ENCODE measurements around the gene PLXDC2.
"Not testable (repeated sequence)": the region's sequence is repeated elsewhere in the genome, so short reads cannot be mapped to it uniquely, and the experiment has no call there.

The PLXDC2 gene

DNA sequence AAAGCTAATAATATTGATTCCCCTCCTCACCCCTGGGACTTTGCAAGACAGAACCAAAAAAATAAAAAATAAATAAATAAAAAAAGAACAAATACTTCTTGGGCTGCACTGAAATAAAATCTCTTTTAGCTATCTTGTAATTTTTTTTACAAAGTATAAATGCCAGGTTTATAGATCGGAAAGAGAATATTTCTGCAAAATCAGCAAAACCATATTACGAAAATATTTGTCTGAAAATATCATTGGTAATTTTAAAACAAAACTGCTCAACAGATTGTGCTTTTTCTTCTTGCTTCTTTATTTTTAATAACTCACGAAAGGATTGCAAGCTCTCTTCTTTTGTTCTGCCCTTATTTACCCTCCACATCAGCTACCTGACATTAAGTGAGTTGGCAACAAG, 213.3 kb downstream of the PLXDC2 start:
- FAIRE-seq (no peak), DNase-seq (ENCODE audit: low spot score) (no peak)

DNA sequence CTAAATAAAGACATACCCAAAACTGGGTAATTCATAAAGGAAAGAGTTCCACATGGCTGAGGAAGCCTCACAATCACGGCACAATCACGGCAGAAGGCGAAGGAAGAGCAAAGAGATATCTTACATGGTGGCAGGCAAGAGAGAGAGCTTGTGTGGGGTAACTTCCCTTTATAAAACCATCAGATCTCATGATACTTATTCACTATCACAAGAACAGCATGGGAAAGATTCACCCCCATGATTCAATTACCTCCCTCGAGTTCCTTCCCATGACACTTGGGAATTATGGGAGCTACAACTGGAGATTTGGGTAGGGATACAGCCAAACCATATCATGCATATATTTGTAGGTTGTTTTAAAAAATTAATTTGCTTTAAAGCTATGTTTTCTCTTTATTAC, 217.2 kb downstream of the PLXDC2 start:
- DNase-seq (ENCODE audit: low spot score) (no peak), FAIRE-seq (no peak)

DNA sequence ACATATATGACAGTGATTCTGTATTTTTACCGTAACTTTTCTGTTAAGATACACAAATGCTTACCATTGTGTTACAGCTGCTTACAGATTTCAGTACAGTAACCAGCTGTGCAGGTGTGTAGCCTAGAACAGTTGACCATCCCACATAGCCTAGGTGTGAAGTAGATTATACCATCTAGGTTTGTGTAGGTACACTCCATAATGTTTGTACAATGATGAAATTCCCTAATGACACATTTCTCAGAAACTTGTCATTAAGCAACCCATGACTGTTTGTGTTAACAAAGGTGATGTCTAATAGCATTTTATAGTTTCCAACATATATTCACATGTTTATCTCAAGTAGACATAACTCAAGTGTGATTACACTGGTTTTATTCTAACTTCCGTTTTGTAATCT, 218.5 kb downstream of the PLXDC2 start:
- FAIRE-seq: no peak
- DNase-seq (ENCODE audit: low spot score): no peak

DNA sequence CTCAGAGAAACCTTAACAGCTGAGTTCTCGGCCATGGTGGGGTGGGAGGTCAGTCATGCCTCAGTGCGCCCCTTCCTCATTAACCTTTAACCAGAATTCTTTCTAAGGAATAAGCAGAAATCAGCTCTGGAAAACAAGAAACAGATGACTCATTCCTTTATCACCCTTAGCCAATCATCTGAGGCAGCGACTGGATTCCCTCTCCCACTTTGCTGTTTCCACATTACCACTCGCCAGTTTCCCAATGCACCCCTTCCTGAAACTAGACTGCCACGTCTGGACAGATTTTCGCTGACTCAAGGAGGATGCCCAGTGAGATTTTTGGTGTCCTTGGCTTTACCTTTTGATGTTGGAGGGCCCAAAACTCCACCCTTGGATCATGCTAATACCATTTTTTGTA, 223.8 kb downstream of the PLXDC2 start:
- FAIRE-seq: peak; percentile 94

DNA sequence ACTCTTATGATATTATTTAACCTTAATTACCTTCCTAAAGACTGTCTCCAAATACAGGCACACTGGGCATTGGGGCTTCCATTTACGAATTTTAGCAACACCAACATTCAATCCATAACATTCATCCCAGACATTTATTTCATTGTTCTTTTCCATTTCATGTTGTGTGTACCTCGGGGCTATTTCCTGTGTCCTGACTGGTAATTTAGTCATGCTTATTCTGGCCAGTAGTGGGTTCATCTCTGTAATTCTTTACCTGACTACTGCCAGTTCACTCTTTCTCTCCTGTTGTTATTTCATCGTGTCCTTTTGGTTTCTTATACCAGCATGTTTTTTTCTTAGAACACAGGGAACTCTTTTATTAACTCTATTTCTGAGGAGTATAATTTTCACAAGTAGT, 225.7 kb downstream of the PLXDC2 start:
- FAIRE-seq (no peak), DNase-seq (ENCODE audit: low spot score) (no peak)

More for the DNA sequence above, 223.8 kb downstream of the PLXDC2 start:
- peak; percentile 74 for DNase-seq (ENCODE audit: low spot score)

DNA sequence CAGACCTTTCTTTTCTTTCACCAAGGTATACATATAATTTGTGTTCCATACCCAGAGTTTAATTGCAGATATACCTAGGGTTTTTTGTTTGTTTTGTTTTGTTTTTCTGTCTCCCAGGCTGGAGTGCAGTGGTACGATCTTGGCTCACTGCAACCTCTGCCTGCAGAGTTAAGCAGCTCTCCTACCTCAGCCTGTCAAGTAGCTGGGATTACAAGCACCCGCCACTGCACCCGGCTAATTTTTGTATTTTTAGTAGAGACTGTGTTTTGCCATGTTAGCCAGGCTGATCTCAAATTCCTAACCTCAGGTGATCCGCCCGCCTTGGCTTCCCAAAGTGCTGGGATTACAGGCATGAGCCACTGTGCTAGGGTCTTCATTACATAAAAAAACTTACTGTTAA, 228.9 kb downstream of the PLXDC2 start:
- not testable (repeated sequence) for FAIRE-seq; DNase-seq (ENCODE audit: low spot score)

DNA sequence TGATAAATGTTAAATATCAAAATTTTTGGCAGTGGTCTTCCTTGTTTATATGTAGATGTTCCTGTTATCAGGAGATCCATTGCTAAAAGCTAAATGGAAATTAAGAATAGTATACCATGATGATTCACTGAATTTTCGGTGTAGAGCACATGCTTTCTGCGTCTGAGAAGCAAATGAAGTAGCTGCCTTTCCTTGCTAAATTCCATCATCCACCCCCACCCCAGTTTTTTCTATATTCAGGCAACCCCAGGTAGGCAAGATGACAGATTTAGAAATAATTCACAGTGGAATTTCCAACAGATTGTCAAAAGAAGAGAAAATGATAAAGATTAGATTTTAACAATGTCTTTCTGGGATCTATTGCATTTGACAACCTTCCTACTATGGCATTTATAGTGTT, 231.9 kb downstream of the PLXDC2 start:
- FAIRE-seq: no peak
- no peak for DNase-seq (ENCODE audit: low spot score)

DNA sequence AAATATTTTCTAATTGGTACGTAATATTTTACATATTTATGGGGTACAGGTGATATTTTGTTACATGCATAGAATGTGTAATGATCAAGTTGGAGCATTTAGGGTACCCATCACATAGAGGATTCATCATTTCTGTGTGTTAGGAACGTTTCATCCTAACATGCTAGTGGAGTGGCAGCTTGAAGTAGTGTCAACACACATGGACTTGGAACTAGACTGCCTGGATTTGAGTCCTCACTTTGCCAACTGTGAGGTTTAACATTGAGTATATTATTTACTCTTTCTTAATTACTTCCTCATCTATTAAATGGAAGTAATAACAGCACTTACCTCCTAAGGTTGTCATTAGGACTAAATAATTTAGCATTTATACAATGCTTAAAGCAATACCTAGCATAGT, 241.9 kb downstream of the PLXDC2 start:
- no peak for DNase-seq (ENCODE audit: low spot score)
- no peak for FAIRE-seq

DNA sequence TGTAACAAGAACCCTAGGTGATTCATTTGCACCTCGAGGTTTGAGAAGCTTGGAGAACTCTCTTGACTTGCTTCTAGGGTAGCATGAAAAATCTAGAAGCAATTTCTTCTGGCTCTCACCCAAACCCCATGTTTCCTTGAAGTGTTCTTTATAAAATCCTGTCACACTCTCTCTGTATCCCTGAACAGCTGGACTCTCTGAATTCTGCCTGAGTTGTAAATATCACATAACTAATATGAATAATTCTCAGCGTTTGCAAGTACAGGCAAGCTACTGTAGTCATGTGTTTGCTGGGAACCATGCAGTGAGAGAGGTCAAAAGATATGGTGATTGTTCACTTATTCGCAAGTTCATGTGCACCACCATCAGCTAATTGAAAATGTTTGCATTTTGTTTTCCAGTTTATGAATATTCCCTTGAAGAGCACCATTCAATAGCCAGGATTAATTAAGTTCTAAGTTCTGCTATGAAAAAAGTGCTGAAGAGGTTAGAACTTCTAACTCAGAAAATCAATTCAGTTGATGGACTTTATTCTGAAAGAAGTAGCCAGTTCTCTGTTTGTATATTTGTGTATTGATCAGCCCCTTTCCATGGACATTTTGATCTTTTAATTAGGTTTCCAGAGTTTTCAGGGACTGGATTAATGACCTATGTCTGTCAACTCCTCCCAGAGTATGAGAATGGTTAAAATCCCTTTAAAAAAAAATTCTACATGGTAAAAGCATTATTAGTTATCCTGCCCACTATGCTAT, 243.0 kb downstream of the PLXDC2 start:
- FAIRE-seq (no peak), DNase-seq (ENCODE audit: low spot score) (no peak)

DNA sequence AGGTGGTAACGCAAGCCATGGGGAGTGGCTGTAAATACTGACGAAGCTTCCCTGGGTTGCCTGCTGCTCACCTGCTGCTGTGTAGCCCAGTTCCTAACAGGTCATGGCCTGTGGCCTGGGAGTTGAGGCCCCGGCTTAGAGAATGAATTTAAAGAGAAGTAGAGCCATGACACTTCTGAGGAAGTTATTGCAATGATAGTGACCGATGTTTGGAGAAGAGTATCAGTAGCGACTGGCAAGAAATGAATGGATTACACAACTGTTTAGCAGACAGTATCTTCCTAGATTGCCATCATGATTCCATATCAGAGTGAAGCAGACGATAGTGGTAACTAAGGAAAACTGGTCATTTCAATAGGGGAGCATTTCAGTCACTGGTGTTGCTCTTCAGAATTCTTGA, 249.6 kb downstream of the PLXDC2 start:
- no peak for FAIRE-seq
- no peak for DNase-seq (ENCODE audit: low spot score)

DNA sequence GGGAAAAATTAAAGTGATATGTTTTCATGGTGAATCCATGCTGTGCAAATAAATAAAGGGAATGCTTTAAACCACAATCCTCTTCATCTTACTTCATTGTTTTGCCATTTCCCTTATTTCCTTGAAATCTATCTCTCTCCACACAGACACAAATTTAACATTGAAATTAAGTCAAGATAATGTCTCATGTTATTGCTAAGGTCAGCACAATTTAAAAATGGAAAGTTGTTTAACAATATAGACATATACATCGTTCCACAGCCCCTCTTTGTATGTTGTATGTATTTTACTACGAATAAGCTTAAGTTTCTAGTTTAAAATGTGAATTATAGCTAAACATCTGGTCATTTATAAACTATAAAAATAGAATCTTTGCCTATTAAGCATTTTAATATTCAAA, 256.9 kb downstream of the PLXDC2 start:
- FAIRE-seq (no peak), DNase-seq (ENCODE audit: low spot score) (no peak)

DNA sequence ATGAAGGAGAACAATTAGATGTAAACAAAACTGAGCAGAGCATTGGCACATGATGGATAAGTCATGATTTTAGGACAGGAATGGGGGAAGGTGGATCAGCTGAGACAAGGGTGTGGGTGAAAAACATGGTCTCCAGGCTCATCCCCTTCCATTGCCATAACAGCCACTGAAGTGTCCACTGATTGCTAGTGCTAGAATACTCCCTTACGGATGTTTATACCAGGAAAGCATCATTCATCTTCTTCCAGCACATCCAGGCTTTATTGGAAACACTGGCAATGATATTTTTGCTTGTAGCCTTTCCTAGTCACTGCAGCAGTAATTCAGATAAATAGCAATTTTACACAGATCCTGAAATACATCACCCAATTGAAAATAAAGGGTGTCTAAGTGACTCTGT, 259.5 kb downstream of the PLXDC2 start:
- DNase-seq (ENCODE audit: low spot score): no peak

DNA sequence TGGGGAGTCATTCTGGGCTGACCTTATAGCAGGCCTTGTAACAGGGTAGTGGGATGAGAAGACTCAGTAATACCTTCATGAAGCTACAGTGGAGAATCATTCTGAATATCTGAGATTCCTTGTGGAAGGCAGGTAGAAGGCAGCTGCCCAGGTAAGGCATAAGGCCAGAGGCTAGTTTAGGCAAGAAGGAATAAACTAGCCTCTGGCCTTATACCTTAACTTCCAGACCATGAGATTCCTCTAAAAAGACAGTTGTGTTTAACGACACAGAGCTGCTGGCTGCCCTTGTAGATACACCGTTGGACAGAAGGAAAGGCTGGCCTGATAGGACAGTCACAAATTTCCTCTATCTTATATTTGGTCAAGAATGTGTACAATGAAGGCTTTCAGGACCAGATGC, 268.2 kb downstream of the PLXDC2 start:
- FAIRE-seq (no peak), DNase-seq (ENCODE audit: low spot score) (no peak)

More for the DNA sequence above, 259.5 kb downstream of the PLXDC2 start:
- no peak for FAIRE-seq

DNA sequence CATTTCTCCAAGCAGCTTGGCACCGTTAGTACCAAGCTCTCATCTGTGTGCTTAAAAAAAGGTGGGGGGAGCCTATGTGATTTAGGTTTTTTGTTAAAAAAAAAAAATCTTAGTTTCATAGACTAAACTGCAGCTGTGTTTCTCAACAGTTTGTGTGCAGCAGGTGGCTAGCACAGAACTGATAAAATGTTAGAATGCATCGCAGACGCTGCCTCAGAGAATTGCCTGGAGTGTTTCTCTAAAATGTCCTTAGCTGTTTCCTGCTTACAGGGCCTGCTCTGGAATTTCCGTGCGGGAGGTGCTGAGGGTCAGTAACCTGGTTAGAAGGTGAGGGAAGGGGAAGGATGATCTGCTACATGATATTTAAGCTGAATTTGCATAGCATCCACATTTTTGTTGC, 268.9 kb downstream of the PLXDC2 start:
- no peak for DNase-seq (ENCODE audit: low spot score)
- FAIRE-seq: no peak

DNA sequence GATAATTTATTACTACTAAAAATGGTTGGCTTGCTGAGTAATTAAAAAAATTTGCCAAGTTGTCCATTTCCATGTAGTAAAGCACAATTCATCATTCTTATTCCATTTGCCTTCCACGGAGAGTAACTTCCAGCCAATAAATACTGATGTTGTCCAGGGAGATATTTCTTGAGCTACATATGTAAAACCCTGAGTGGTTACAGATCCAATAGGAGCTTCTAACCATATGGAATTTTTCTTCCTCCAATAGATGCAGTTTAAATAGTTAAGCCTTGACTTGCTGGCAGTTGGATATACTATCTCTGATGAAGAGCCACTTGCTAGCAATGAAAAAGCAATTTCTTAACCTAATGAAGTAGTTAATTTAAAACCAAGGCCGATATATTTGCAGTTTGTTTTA, 271.1 kb downstream of the PLXDC2 start:
- FAIRE-seq: no peak

DNA sequence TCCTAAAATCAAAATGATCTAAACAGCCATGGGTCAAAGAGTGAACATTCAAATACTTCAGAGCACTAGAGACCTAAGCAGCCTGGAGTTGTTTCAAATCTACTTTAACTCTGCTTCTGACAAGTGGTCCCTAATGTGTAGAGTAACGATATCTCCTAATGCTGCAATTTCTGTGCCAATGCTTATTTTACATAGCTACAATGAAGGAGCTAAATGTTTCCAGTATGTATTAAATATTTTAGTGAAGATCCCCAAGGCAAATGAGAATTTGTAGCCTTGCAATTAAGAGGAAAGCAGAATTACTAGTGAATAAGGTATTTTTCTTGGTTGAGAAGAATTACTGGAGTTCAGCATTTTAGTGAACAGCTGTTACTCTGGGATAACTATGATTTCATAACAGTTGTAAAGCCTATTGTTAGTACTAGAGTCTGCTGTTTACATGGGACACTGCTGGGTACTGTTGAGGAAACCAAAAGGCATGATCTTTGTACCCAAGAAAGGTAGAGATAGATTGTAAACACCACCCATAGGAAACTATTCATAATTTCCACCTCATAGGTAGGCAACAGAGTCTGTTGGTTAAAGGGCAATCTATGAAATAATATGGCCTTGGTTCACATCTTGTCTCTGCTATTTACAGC, 271.9 kb downstream of the PLXDC2 start:
- DNase-seq (ENCODE audit: low spot score): no peak
- FAIRE-seq: no peak

More for the DNA sequence above, 271.1 kb downstream of the PLXDC2 start:
- no peak for DNase-seq (ENCODE audit: low spot score)

DNA sequence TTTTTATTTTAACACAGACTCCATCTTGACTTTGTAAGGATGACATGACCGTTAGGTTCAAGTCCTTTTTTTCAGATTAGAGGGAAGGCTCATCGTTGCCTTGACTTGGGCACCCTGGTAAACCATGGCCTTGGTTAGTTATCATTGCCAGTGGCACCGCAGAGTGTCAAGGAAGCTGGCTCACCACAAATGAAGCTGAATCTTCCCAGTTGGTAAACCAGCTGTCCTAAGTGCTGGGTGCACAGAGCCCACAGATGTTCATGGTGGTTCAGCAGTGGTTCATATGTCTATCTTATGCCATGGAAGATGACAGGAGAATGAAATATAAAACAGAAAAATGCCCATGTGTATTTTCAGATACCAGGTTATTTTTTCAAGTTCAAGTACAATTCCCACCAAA, 273.6 kb downstream of the PLXDC2 start:
- FAIRE-seq: no peak
- no peak for DNase-seq (ENCODE audit: low spot score)

DNA sequence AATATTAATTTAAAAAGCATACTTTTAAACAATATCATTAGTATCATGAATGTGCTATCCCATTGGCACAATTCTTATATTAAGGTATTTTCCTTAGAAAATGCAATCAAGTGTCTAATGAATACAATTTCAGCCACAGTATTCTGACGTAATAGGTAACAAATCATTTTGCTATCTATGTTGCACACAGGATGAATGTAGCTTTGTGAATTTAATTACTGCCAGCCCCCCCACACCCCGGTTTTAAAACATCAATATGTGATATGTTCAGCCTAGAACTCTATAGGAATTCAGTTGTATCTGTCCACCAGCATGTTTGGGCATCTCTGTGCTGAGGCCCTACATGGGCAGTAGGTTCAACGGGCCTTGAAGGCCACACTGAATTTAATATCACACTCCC, 274.6 kb downstream of the PLXDC2 start:
- FAIRE-seq (no peak), DNase-seq (ENCODE audit: low spot score) (no peak)

DNA sequence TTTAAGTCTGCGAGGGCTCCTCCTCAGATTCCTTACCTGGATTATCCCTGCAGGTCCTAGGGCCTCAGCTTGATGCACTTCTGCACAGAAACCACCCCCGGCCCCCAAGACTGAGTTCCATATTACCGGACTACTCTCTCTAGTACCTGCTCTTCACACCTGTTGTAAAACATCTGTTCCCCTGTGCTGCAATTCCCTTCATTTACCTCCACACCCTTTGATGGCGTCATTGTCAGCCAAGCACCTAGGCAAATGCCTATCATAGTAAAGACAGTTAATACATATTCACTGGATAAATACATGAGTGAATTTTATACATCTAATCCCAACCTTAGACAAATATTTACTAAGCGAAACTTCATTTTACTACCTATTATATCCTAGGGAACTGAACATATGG, 275.5 kb downstream of the PLXDC2 start:
- DNase-seq (ENCODE audit: low spot score) (no peak), FAIRE-seq (no peak)

DNA sequence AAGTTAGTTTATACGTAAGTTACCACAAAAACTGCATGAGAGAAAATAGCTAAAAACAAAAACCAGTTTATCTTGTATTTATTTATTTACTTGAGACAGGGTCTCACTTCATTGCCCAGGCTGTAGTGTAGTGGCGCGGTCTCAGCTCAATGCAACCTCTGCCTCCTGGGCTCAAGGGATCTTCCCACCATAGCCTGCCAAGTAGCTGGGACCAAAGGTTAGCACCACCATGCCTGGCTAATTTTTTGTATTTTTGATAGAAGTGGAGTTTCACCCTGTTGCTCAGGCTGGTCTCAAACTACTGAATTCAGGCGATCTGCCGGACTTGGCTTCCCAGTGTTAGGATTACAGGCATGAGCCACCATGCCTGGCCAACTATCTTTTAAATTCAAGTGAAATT, 277.4 kb downstream of the PLXDC2 start:
- DNase-seq (ENCODE audit: low spot score) (no peak), FAIRE-seq (no peak)

DNA sequence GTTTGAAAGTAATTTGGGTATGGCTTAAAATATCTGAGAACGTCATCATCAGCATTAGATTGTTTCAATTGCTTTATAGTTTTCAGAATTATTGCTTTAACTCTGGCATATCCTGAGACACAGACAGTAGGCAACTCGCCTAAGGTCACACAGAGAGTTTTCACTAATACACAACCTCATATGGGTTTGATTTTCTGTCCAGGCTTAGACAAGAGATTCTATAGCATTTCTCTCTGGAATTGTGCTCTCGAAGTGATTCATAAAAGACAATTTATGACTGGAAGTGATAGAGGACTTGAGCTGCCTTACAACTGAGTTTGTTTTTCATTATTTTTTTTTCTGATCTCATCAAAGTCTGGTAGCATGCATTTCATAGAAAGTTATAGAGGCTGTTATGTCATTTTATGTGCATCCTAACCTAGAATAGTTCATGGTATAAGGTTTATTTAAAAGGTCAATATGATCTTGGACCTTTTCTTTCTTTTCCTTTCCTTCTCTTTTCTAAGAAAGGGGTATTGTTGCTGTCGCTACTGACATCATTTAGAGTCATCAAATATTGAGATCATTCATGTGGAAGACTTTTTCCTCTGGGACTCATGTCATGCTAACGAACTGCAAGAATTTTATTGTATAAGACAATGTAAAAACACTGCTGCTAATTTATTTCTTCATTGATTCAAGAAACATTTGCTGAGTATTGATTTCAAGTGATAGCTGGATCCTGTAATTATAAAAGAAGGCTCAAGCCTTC, 278.2 kb downstream of the PLXDC2 start:
- FAIRE-seq (no peak), DNase-seq (ENCODE audit: low spot score) (no peak)

DNA sequence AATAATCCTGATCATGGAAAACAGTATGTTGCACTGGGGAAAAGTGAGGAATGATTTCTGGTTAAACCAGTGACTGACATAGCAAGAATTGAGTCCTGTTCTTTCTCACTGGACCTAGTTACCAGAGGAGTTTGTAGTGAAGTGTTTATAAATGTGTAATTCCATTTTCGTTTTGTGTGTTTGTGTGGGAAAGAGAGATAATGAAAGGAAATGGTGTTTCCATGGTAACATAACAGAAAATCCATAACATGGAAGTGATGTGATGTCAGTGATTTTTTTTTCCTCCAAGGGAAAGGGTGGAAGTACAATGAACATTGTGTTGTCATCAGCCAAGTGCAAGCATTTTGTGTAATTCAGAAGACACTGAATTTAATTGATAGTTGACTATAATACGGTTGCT, 283.9 kb downstream of the PLXDC2 start:
- no peak for FAIRE-seq

DNA sequence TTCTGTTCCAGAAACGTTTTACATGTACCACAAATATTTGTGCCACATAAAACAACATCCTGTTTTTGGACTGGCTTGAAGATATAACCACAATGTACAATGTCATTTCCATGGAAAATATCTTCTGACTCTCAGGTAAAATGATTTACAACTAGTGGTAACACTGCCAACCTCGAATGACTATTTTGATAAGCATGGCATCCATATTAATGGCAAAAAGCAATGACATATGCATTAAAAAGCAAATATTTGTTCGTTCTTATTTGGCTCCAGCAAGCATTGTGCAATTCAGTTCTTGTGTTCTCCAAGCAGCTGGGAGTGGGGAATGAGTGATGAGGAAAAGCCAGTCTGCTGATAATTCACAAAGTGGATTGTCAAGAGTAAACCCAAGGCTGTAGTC, 289.0 kb downstream of the PLXDC2 start:
- no peak for FAIRE-seq
- DNase-seq (ENCODE audit: low spot score): no peak

More for the DNA sequence above, 283.9 kb downstream of the PLXDC2 start:
- DNase-seq (ENCODE audit: low spot score): peak; percentile 16
